AG04449 (cell line): ENCODE results near the gene ENPP3.
"Not testable (repeated sequence)": the region's sequence is repeated elsewhere in the genome, so short reads cannot be mapped to it uniquely, and the experiment has no call there.

Experiments
- CTCF ChIA-PET: fragments of 350-600 bp; formaldehyde crosslinking; extraction: SDS; loops from one replicate; lab custom pipeline; 2021; ENCODE audit warnings: antibody characterized with exemption; lab: Yijun Ruan, JAX
- POLR2A ChIA-PET: fragments of 400-600, 350-600 bp; formaldehyde crosslinking; extraction: SDS; loops from one replicate; lab custom pipeline; 2020; ENCODE audit warnings: antibody characterized with exemption, inconsistent platforms; lab: Yijun Ruan, JAX
- DNase-seq: peaks from one replicate; pipeline ENCODE4 v3.0.0-alpha.2; 2010; ENCODE audit warnings: low read depth, low spot score
- H3K4me3 ChIP-seq: 2 replicates; pipeline ENCODE4 v1.5.1; 2011; ENCODE audit warnings: low read depth, mild to moderate bottlenecking, control low read depth, low read length
- CTCF ChIP-seq: IDR thresholded peaks from one replicate; pipeline ENCODE4 v1.5.1; 2011; ENCODE audit warnings: mild to moderate bottlenecking, moderate library complexity, low read length, control low read depth, inconsistent platforms; ENCODE audit not compliant: insufficient read depth; ENCODE audit errors: missing control alignments

The ENPP3 gene

GRCh38 chr6:131688286-131688685, 51.2 kb downstream of the ENPP3 start:
- no peak for TF ChIP-seq CTCF
- POLR2A ChIA-PET = no interaction called here
- no peak overlapping the region for H3K4me3 ChIP-seq
- CTCF ChIA-PET = interaction anchor here (0.6 to 2.4 kb wide), 5 partner anchors 60 to 591 kb away, joined by 3 to 8 read pairs (median 4); no protein-coding TSS in a partner anchor
- DNase-seq = no peak

- ChIA-PET POLR2A (no interaction called here), CTCF (interaction anchor here (1.0 to 1.3 kb wide), 2 partner anchors 220 to 223 kb away, joined by 5 read pairs; no protein-coding TSS in a partner anchor)
Observed at GRCh38 chr6:131692031-131692430, 54.9 kb downstream of the ENPP3 start.

GRCh38 chr6:131692589-131692988, 55.5 kb downstream of the ENPP3 start:
- ChIA-PET CTCF (interaction anchor here (5.2 kb wide), 1 partner anchor 224 kb away, joined by 93 read pairs; no protein-coding TSS in a partner anchor), POLR2A (no interaction called here)
- no peak for DNase-seq
- H3K4me3 ChIP-seq = no peak overlapping the region
- TF ChIP-seq CTCF = no peak

More at GRCh38 chr6:131692031-131692430, 54.9 kb downstream of the ENPP3 start:
- H3K4me3 ChIP-seq = no peak overlapping the region
- no peak for DNase-seq
- TF ChIP-seq CTCF = no peak

GRCh38 chr6:131693384-131693783, 56.3 kb downstream of the ENPP3 start:
- ChIA-PET CTCF (interaction anchor here (1.1 to 5.2 kb wide), 8 partner anchors 13 to 586 kb away, joined by 3 to 200 read pairs (median 18); no protein-coding TSS in a partner anchor), POLR2A (no interaction called here)
- no peak for TF ChIP-seq CTCF
- no peak for DNase-seq
- H3K4me3 ChIP-seq = no peak overlapping the region

- CTCF ChIA-PET = interaction anchor here (0.6 to 5.2 kb wide), 77 partner anchors 9 to 808 kb away, joined by 3 to 200 read pairs (median 4); no protein-coding TSS in a partner anchor
- DNase-seq = no peak
- TF ChIP-seq CTCF = peak; percentile 91
- POLR2A ChIA-PET = interaction anchor here (1.0 to 1.7 kb wide), 2 partner anchors 111 to 213 kb away, joined by 3 to 5 read pairs; no protein-coding TSS in a partner anchor
- H3K4me3 ChIP-seq = no peak overlapping the region
Observed at GRCh38 chr6:131694832-131695426, 57.8 kb downstream of the ENPP3 start.

GRCh38 chr6:131696956-131697355, 59.9 kb downstream of the ENPP3 start:
- TF ChIP-seq CTCF = no peak
- POLR2A ChIA-PET = no interaction called here
- H3K4me3 ChIP-seq = no peak overlapping the region
- no peak for DNase-seq
- CTCF ChIA-PET = interaction anchor here (1.0 to 5.2 kb wide), 5 partner anchors 24 to 220 kb away, joined by 3 to 200 read pairs (median 81); no protein-coding TSS in a partner anchor

- POLR2A ChIA-PET, H3K4me3 ChIP-seq, DNase-seq, CTCF ChIA-PET: not testable (repeated sequence)
Observed at GRCh38 chr6:131700851-131701250, 63.7 kb downstream of the ENPP3 start.

GRCh38 chr6:131703905-131704304, 66.8 kb downstream of the ENPP3 start:
- H3K4me3 ChIP-seq, DNase-seq, CTCF ChIA-PET, POLR2A ChIA-PET: not testable (repeated sequence)

- DNase-seq, H3K4me3 ChIP-seq, CTCF ChIA-PET, POLR2A ChIA-PET: not testable (repeated sequence)
Observed at GRCh38 chr6:131710917-131711316, 73.8 kb downstream of the ENPP3 start, which contains the start of gene CTAGE9. Gene CTAGE9 (minus strand): TSS chr6:131711017. CDS start chr6:131711017, 0 bp downstream.

- DNase-seq, H3K4me3 ChIP-seq, CTCF ChIA-PET, POLR2A ChIA-PET: not testable (repeated sequence)
Observed at GRCh38 chr6:131715567-131715966, 78.5 kb downstream of the ENPP3 start.
